Measurements from ENCODE around the gene PRR13. TPM values are rescaled to one million over a fixed set of nuclear protein-coding genes. Genes with fewer than 3 reads are reported as not detected.

The PRR13 gene
- total RNA-seq, 1 experiment from 2014 or later, result 216 TPM

GRCh38 chr12:53472056-53472582 lies 30.6 kb downstream of the PRR13 start:
- H2AFZ ChIP-seq (ENCODE audit: low read depth, low read length, poor library complexity, severe bottlenecking), result no peak overlapping the region
- no peaks in the 10 kb centered on the region for H3K27me3 ChIP-seq (ENCODE audit: insufficient read depth, low read length)
- H3K4me3 ChIP-seq (replicated peaks in 1 of 2; ENCODE audit: low read depth in 1 of 2, low read length in 2 of 2), result no peak overlapping the region
- intact Hi-C loops (cut with micrococcal nuclease), result no loop called here
- ChIA-PET POLR2A (no interaction called here), CTCF (interaction anchor here (0.6 to 2.1 kb wide), 2 partner anchors 120 to 404 kb away, joined by 3 to 4 read pairs; no protein-coding TSS in a partner anchor), RAD21 (ENCODE audit: low non-redundant PET in 1 of 2, low total read pairs in 2 of 2, uncharacterized antibody in 2 of 2, unreplicated experiment in 2 of 2) (interaction anchor here in 1 of 2 experiments (0.8 kb wide), 1 partner anchor 631 kb away, joined by 4 read pairs; no protein-coding TSS in a partner anchor)
- H3K27ac ChIP-seq (ENCODE audit: low read depth, low read length), result no peak overlapping the region
- no peak for ATAC-seq
- no peak overlapping the region for H3K4me2 ChIP-seq (ENCODE audit: low read length)
- no peaks in the 10 kb centered on the region for H3K9me2 ChIP-seq (ENCODE audit: insufficient read depth)
- peaks cover 88 to 92% of the 10 kb centered on the region in 2 experiments for H3K36me3 ChIP-seq (ENCODE audit: control insufficient read depth in 1 of 2, insufficient read depth in 2 of 2, low read length in 2 of 2)
- BruUV-seq (replicated peaks), result no TSS peak
- H3K9me3 ChIP-seq (ENCODE audit: control insufficient read depth in 1 of 2, insufficient read depth in 1 of 2, low read depth in 1 of 2, low read length in 2 of 2), result no peaks in the 10 kb centered on the region
- TF ChIP-seq SRF (IDR thresholded peaks at IDR 0.05; ENCODE audit: low read depth) (no peak), FOSL1 (IDR thresholded peaks at IDR 0.05; ENCODE audit: low read depth) (no peak), ZNF274 (IDR thresholded peaks at IDR 0.05; ENCODE audit: low read depth, low read length) (no peak), SIN3A (IDR thresholded peaks at IDR 0.05; ENCODE audit: low read depth) (no peak), SP1 (IDR thresholded peaks at IDR 0.05; ENCODE audit: low read depth) (no peak), ZBTB33 (IDR thresholded peaks at IDR 0.05; ENCODE audit: extremely low read depth, insufficient replicate concordance, low read length) (no peak), ELF1 (IDR thresholded peaks at IDR 0.05; ENCODE audit: borderline replicate concordance, low read depth) (no peak)
- H3K4me1 ChIP-seq (ENCODE audit: control insufficient read depth in 1 of 2, insufficient read depth in 2 of 2, low read length in 2 of 2), result no peaks in the 10 kb centered on the region
- H3K9ac ChIP-seq (ENCODE audit: low read length), result no peak overlapping the region
- peaks cover 50% of the 10 kb centered on the region for H4K20me1 ChIP-seq (ENCODE audit: insufficient read depth)
- H3K79me2 ChIP-seq (ENCODE audit: insufficient read depth, low read length), result peaks cover 99% of the 10 kb centered on the region
- no peak for DNase-seq (ENCODE audit: low read depth, low spot score)

GRCh38 chr12:53474077-53474476 lies 32.5 kb downstream of the PRR13 start:
- peaks cover 98% of the 10 kb centered on the region for H3K79me2 ChIP-seq (ENCODE audit: insufficient read depth, low read length)
- TSS peak; percentile 9 for BruUV-seq (replicated peaks)
- H3K9me2 ChIP-seq (ENCODE audit: insufficient read depth), result no peaks in the 10 kb centered on the region
- H2AFZ ChIP-seq (ENCODE audit: low read depth, low read length, poor library complexity, severe bottlenecking), result no peak overlapping the region
- intact Hi-C loops (cut with micrococcal nuclease), result no loop called here
- no peak overlapping the region for H3K4me3 ChIP-seq (replicated peaks in 1 of 2; ENCODE audit: low read depth in 1 of 2, low read length in 2 of 2)
- H3K27me3 ChIP-seq (ENCODE audit: insufficient read depth, low read length), result no peaks in the 10 kb centered on the region
- CTCF ChIA-PET, result interaction anchor here (1.3 to 1.6 kb wide), 2 partner anchors 8 to 15 kb away, joined by 3 to 4 read pairs; no protein-coding TSS in a partner anchor
- H3K9me3 ChIP-seq (ENCODE audit: control insufficient read depth in 1 of 2, insufficient read depth in 1 of 2, low read depth in 1 of 2, low read length in 2 of 2), result no peaks in the 10 kb centered on the region
- H3K4me1 ChIP-seq (ENCODE audit: control insufficient read depth in 1 of 2, insufficient read depth in 2 of 2, low read length in 2 of 2), result peaks cover 0 to 7% of the 10 kb centered on the region in 2 experiments; a peak in 2 of 4 replicates
- ATAC-seq (no peak), DNase-seq (ENCODE audit: low read depth, low spot score) (no peak)
- H3K4me2 ChIP-seq (ENCODE audit: low read length), result no peak overlapping the region
- H3K9ac ChIP-seq (ENCODE audit: low read length), result no peak overlapping the region
- H4K20me1 ChIP-seq (ENCODE audit: insufficient read depth), result peaks cover 59% of the 10 kb centered on the region
- RAD21 ChIA-PET (ENCODE audit: low non-redundant PET in 1 of 2, low total read pairs in 2 of 2, uncharacterized antibody in 2 of 2, unreplicated experiment in 2 of 2), result no interaction called here
- POLR2A ChIA-PET, result interaction anchor here (0.7 to 1.5 kb wide), 2 partner anchors 9 to 24 kb away, joined by 3 to 4 read pairs; no protein-coding TSS in a partner anchor
- H3K36me3 ChIP-seq (ENCODE audit: control insufficient read depth in 1 of 2, insufficient read depth in 2 of 2, low read length in 2 of 2), result peaks cover 83 to 88% of the 10 kb centered on the region in 2 experiments
- no peak overlapping the region for H3K27ac ChIP-seq (ENCODE audit: low read depth, low read length)
- TF ChIP-seq REST (IDR thresholded peaks at IDR 0.05; ENCODE audit: low read depth) (no peak), ZBTB33 (IDR thresholded peaks at IDR 0.05; ENCODE audit: extremely low read depth, insufficient replicate concordance, low read length) (no peak), YY1 (IDR thresholded peaks at IDR 0.05; ENCODE audit: extremely low read depth, insufficient replicate concordance, low read depth, low read length) (no peak), SRF (IDR thresholded peaks at IDR 0.05; ENCODE audit: low read depth) (no peak), CEBPB (IDR thresholded peaks at IDR 0.05; ENCODE audit: low read depth) (no peak), ELF1 (IDR thresholded peaks at IDR 0.05; ENCODE audit: borderline replicate concordance, low read depth) (no peak), POLR2A (IDR thresholded peaks at IDR 0.05; ENCODE audit: borderline replicate concordance, extremely low read depth, insufficient read depth, insufficient read length) (no peak), JUND (IDR thresholded peaks at IDR 0.05) (no peak)

Measured in HCT116 (cell line).